BLaER1 (cell line): ENCODE results near the gene TIAM1.

Experiments used
- H3K27ac ChIP-seq: shearing (Covaris generic); formaldehyde crosslinking; 2 replicates; pipeline ENCODE4 v1.8.1; 2022
- H3K27me3 ChIP-seq: shearing (Covaris generic); formaldehyde crosslinking; 2 replicates; pipeline ENCODE4 v1.8.1; 2022
- H3K36me3 ChIP-seq: shearing (Covaris generic); formaldehyde crosslinking; 2 replicates; pipeline ENCODE4 v1.8.1; 2022
- H3K4me1 ChIP-seq: shearing (Covaris generic); formaldehyde crosslinking; 2 replicates; pipeline ENCODE4 v1.8.1; 2022
- H3K4me2 ChIP-seq: shearing (Covaris generic); formaldehyde crosslinking; 2 replicates; pipeline ENCODE4 v1.8.1; 2022
- H3K4me3 ChIP-seq: shearing (Covaris generic); formaldehyde crosslinking; 2 replicates; pipeline ENCODE4 v1.8.1; 2022
- H3K9ac ChIP-seq: shearing (Covaris generic); formaldehyde crosslinking; 2 replicates; pipeline ENCODE4 v1.8.1; 2022
- H3K9me3 ChIP-seq: shearing (Covaris generic); formaldehyde crosslinking; 2 replicates; pipeline ENCODE4 v1.8.1; 2022
- H4K20me1 ChIP-seq: shearing (Covaris generic); formaldehyde crosslinking; 2 replicates; pipeline ENCODE4 v1.8.1; 2022
- Cebpa-rat ChIP-seq: shearing (Covaris generic); IDR thresholded peaks from 2 replicates; pipeline ENCODE4 v1.8.1; 2022

TIAM1 gene

DNA sequence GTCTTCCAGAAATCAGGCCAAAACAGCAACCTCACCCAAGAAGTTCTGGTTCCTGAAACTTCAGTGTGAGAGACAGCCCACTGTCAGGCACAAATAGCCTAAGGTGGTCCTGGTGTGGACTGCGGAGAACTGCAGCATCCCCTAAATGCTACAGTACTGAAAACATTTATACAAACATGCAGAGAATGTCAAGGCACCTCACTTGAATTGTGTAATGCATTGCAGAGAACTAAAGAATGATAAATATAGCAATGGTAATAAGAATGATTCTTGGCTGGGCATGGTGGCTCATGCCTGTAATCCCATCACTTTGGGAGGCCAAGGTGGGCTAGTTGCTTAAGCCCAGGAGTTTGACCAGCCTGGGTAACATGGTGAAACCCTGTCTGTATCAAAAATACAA, 138.6 kb downstream of the TIAM1 start:
- Histone ChIP-seq H3K27me3 (no peaks in the 10 kb centered on the region), H3K27ac (peak overlapping the region; percentile 39; the same call in 1 of the 2 replicates), H3K4me2 (peak overlapping the region; percentile 73), H3K4me3 (no peak overlapping the region), H3K36me3 (peaks cover 23% of the 10 kb centered on the region), H4K20me1 (no peaks in the 10 kb centered on the region), H3K9me3 (no peaks in the 10 kb centered on the region), H3K4me1 (peaks cover 72% of the 10 kb centered on the region), H3K9ac (no peak overlapping the region; the same call in 1 of the 2 replicates)
- TF ChIP-seq Cebpa-rat = no peak

- Histone ChIP-seq H3K4me2 (peak overlapping the region; percentile 73), H3K27me3 (no peaks in the 10 kb centered on the region), H3K27ac (no peak overlapping the region), H3K36me3 (peaks cover 18% of the 10 kb centered on the region), H3K4me1 (peaks cover 78% of the 10 kb centered on the region), H4K20me1 (no peaks in the 10 kb centered on the region), H3K4me3 (no peak overlapping the region), H3K9ac (no peak overlapping the region), H3K9me3 (no peaks in the 10 kb centered on the region)
- no peak for TF ChIP-seq Cebpa-rat
Observed at GRCh38 chr21:31204801-31205200, 139.3 kb downstream of the TIAM1 start.

- no peak for TF ChIP-seq Cebpa-rat
- no peak overlapping the region for H3K27ac ChIP-seq
- no peak overlapping the region for H3K4me3 ChIP-seq
- peak overlapping the region; percentile 74; the same call in 1 of the 2 replicates for H3K4me2 ChIP-seq
- H3K27me3 ChIP-seq = no peaks in the 10 kb centered on the region
- peaks cover 7% of the 10 kb centered on the region for H3K36me3 ChIP-seq
- no peaks in the 10 kb centered on the region for H4K20me1 ChIP-seq
- H3K9me3 ChIP-seq = no peaks in the 10 kb centered on the region
- peaks cover 90% of the 10 kb centered on the region for H3K4me1 ChIP-seq
- no peak overlapping the region for H3K9ac ChIP-seq
Observed at GRCh38 chr21:31203431-31204054, 140.5 kb downstream of the TIAM1 start.

DNA sequence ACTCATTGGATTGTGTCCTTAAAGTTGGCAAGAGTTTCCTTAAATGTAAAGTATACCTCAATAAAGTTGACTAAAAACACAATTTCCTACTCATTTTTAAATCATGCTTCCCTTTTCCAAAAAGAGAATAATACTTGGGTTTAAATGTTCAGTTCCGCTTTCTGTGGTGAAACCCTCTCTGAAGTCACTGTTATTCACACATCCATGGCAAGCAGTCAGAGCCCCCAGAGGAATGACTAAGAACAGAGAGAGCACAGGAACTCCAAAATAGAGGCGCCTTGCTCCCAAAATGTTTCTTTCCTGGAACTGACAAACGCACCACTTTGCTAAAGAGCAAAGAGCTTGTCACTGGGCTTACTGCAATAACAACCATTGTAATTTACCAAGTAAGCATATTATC, 142.5 kb downstream of the TIAM1 start:
- peak overlapping the region; percentile 58 for H3K27ac ChIP-seq
- no peaks in the 10 kb centered on the region for H3K27me3 ChIP-seq
- no peak overlapping the region for H3K4me3 ChIP-seq
- H3K9me3 ChIP-seq = peaks cover 5% of the 10 kb centered on the region; the same call in 1 of the 2 replicates
- H3K4me1 ChIP-seq = peaks cover 77% of the 10 kb centered on the region
- no peaks in the 10 kb centered on the region for H4K20me1 ChIP-seq
- no peak overlapping the region for H3K9ac ChIP-seq
- TF ChIP-seq Cebpa-rat = no peak
- peak overlapping the region; percentile 74 for H3K4me2 ChIP-seq
- H3K36me3 ChIP-seq = peaks cover 5% of the 10 kb centered on the region; the same call in 1 of the 2 replicates

DNA sequence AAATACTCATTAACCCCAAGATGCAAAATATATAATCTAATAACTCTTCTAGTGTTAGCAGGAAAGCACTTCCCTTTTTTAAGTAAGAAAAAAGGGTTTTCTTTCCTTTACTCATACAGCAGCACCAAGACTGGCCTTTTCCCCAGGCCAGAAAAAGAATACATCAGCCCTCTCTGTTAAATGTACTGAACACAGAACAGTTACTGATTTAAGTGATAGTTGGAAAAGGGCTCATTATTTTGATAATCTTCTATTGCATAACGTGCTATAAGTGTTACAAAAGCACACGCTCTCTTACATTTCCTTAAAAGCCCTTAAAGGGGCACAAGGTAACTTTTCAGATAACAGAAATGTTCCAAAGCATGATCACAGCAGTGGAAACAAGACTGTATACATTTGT, 142.9 kb downstream of the TIAM1 start:
- H3K4me3 ChIP-seq = no peak overlapping the region
- H3K4me1 ChIP-seq = peaks cover 73% of the 10 kb centered on the region
- peaks cover 6% of the 10 kb centered on the region; the same call in 1 of the 2 replicates for H3K9me3 ChIP-seq
- H3K36me3 ChIP-seq = peaks cover 7% of the 10 kb centered on the region; the same call in 1 of the 2 replicates
- H3K27ac ChIP-seq = peak overlapping the region; percentile 58
- H4K20me1 ChIP-seq = no peaks in the 10 kb centered on the region
- no peak for TF ChIP-seq Cebpa-rat
- H3K27me3 ChIP-seq = no peaks in the 10 kb centered on the region
- no peak overlapping the region for H3K9ac ChIP-seq
- H3K4me2 ChIP-seq = peak overlapping the region; percentile 74

DNA sequence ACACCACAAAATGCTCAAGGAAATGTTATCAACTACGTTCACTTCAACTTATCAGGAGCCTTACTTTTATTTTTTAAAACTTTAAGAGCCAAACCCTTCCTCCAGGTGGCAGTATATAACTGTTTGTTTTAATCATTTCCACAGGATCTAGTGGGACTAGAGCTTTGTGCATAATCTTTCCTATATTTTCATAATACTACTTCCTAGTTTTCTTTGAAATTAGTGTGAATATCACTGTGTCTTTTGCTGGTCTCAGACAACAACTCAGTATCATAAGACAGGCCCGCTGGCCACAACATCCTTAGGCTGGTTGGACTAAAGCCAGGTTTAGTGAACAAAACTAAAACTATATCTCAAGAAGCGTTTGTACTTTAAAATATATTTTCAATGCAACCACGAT, 145.5 kb downstream of the TIAM1 start:
- Histone ChIP-seq H3K27ac (no peak overlapping the region), H4K20me1 (no peaks in the 10 kb centered on the region), H3K4me1 (peaks cover 50% of the 10 kb centered on the region), H3K27me3 (no peaks in the 10 kb centered on the region), H3K9me3 (peaks cover 6% of the 10 kb centered on the region; the same call in 1 of the 2 replicates), H3K4me2 (no peak overlapping the region), H3K4me3 (no peak overlapping the region), H3K36me3 (peaks cover 21% of the 10 kb centered on the region), H3K9ac (no peak overlapping the region)
- no peak for TF ChIP-seq Cebpa-rat

DNA sequence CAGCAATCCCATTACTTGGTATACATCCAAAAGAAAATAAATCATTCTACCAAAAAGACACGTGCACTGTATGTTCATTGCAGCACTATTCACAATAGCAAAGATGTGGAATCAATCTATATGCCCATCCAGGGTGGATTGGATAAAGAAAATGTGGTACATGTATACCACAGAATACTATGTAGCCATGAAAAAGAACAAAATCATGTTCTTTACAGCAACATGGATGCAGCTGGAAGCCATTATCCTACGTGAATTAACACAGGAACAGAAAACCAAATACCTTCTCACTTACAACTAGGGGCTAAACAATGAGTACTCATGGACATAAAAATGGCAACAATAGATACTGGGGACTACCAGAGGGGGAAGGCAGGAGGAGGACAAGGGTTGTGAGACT, 147.3 kb downstream of the TIAM1 start:
- Histone ChIP-seq H3K4me1 (peaks cover 41% of the 10 kb centered on the region), H3K9me3 (peaks cover 6% of the 10 kb centered on the region; the same call in 1 of the 2 replicates), H3K36me3 (peaks cover 38% of the 10 kb centered on the region), H4K20me1 (no peaks in the 10 kb centered on the region), H3K4me3 (no peak overlapping the region), H3K27ac (no peak overlapping the region), H3K27me3 (no peaks in the 10 kb centered on the region), H3K9ac (no peak overlapping the region), H3K4me2 (no peak overlapping the region)
- TF ChIP-seq Cebpa-rat = no peak

DNA sequence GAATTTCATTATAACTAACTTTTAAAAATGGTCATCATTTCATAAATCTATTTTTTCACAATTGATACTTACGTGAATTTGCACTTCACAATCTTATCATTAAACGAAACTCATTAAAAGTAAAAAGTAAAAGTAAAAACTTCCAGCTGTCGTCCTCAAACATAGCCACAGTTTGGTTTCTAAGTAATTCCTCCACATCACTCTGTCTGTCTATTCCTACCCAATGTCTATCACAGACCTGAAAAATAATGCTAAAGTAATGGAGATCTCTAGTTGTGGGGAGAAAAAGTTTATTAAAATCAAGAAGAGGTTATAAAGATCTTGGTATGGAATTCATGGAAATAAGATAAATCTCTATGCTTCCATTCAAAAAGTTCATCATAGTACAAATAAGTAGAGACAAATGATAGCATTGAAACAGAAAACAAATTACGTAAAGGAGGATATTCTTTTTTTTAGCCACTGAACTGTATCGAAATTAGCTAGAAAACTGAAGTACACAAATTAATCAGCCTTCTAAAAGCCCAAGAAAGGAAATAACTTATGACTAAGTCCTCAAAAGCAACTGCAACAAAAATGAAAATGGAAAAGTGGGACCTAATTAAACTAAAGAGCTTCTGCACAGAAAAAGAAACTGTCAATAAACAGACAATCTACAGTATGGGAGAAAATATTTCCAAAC, 148.6 kb downstream of the TIAM1 start:
- H3K4me3 ChIP-seq = no peak overlapping the region
- H3K9ac ChIP-seq = no peak overlapping the region
- H3K4me1 ChIP-seq = peaks cover 28% of the 10 kb centered on the region
- no peaks in the 10 kb centered on the region for H3K27me3 ChIP-seq
- no peaks in the 10 kb centered on the region for H4K20me1 ChIP-seq
- TF ChIP-seq Cebpa-rat = no peak
- peaks cover 47% of the 10 kb centered on the region for H3K36me3 ChIP-seq
- H3K4me2 ChIP-seq = no peak overlapping the region
- H3K9me3 ChIP-seq = peaks cover 6% of the 10 kb centered on the region; the same call in 1 of the 2 replicates
- H3K27ac ChIP-seq = no peak overlapping the region

DNA sequence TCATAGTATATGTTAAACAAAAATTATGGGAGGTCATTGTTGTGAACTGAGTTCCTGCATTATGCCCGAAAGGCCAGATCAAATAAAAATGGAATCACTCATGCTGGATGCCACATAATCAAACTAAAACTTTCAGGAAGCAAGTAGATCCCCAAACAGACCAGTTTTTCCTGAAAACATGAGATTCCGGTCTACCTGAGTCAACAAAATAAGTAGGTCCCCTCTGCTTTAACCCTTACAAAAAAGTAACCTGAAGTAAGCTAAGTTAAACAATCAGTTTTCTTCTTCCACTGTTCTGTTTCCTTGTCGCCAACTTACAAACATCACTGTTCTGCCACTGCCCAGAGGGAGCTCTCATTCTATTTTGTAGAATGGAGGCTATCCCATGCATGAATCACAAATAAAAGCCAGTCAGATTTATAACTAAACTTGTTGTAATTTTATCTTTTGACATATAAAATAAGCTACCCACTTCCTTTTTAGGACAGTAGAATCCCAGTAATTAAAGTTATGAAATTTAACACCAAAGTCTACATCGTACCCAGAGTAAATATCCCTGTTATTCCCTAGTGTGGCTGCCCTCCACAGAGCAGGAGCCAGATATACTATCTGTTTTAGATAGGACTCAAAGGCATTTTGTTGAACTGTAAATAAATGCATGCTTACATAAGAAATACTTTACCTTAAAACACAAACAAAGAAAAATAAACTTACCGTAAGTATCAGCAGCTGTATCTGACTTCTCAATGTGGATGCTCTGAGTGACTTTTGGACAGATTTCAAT, 149.4 kb downstream of the TIAM1 start:
- Histone ChIP-seq H3K4me1 (peaks cover 21% of the 10 kb centered on the region), H3K9ac (no peak overlapping the region), H3K4me3 (no peak overlapping the region), H3K9me3 (peaks cover 6% of the 10 kb centered on the region; the same call in 1 of the 2 replicates), H3K27ac (no peak overlapping the region), H3K27me3 (no peaks in the 10 kb centered on the region), H3K4me2 (no peak overlapping the region), H4K20me1 (no peaks in the 10 kb centered on the region), H3K36me3 (peaks cover 51% of the 10 kb centered on the region)
- TF ChIP-seq Cebpa-rat = no peak
